HFF-Myc (cell line): ENCODE data around the gene CHSY1.

Source experiments
- DNase-seq: peaks from one replicate; pipeline ENCODE4 v3.0.0-alpha.2; 2011; ENCODE audit warnings: low read depth; ENCODE audit errors: extremely low read depth
- H3K4me3 ChIP-seq: replicated peaks from 2 replicates; pipeline ENCODE4 v1.5.1; 2011; ENCODE audit warnings: low read depth, mild to moderate bottlenecking, control low read depth, low read length
- TF ChIP-seq, protein P1 (sequence below): IDR thresholded peaks from 2 replicates; pipeline ENCODE4 v1.5.1; 2012; ENCODE audit warnings: mild to moderate bottlenecking, low read depth, low read length, control low read depth; ENCODE audit errors: missing control alignments

Gene CHSY1

DNA sequence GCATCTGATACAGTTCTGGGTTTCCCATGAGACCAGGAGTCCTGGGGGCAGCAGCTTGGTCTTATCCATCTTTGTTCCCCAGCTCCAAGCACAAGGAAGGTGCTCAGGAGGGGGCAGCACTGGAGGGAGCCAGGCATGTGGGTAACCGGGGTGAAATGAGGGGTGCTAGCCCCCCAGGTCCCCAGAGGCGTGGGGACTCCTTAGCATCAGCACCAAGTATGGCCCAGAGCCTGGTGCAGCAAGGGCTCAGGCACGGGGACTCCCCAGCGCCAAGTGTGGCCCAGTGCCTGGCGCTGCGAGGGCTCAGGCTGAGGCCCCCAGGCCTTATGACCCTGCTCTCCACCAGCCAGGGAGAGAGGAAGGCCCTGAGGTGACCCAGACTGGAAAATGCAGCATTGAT is 94.1 kb downstream of the CHSY1 start:
- no peak for DNase-seq
- H3K4me3 ChIP-seq: no peak overlapping the region

DNA sequence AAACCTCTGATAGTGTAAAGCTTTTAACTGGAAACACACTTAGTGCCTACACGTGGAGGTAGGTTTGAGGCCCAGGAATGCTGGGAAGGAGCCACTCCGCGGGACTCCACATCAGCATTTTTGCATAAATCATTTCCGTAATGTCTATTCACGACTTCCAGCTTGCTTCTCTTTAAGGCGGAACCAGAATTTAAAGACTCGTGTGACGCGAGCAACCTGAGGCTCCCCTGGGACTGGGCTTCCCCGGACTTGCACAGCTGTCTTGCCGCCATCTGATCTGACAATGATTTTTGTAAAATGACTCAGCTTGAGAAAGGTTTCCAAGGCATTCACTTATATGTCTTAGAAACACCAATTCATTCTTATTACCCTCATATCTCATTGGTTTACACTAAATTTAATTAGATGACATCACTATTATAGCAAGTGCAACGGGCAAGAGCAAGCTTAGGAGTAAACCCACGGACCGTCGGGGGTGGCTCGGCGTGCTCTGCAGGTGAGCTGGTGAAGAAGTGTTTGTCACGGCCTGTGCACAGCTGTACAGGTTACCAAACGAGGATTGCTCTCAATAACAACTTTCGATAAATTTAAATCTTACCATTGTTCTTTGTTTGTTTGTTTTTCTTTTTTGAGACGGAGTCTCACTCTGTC is 95.2 kb downstream of the CHSY1 start:
- H3K4me3 ChIP-seq: no peak overlapping the region
- TF ChIP-seq, protein P1, sequence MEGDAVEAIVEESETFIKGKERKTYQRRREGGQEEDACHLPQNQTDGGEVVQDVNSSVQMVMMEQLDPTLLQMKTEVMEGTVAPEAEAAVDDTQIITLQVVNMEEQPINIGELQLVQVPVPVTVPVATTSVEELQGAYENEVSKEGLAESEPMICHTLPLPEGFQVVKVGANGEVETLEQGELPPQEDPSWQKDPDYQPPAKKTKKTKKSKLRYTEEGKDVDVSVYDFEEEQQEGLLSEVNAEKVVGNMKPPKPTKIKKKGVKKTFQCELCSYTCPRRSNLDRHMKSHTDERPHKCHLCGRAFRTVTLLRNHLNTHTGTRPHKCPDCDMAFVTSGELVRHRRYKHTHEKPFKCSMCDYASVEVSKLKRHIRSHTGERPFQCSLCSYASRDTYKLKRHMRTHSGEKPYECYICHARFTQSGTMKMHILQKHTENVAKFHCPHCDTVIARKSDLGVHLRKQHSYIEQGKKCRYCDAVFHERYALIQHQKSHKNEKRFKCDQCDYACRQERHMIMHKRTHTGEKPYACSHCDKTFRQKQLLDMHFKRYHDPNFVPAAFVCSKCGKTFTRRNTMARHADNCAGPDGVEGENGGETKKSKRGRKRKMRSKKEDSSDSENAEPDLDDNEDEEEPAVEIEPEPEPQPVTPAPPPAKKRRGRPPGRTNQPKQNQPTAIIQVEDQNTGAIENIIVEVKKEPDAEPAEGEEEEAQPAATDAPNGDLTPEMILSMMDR: no peak
- no peak for DNase-seq

More for the DNA sequence above, 94.1 kb downstream of the CHSY1 start:
- TF ChIP-seq, protein P1: no peak

DNA sequence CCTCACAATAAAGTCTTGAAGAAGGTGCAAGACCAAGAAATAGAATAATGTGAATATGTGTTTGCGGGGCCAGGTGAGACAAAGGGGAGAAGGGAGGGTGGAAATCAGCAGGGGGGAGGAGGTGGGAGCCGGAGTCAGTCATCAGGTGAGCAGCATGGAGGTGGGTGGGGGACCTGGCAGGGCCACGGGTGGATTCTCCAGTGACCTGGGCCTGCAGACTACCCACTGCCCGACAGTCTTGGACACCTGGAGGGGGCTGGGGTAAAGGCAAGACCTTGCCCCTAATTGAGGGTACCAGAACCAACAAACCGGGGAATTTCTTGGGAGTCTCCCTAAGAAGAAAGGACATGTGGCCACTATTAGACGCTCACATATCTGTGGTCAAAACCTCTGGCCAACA is 95.8 kb downstream of the CHSY1 start:
- DNase-seq: no peak
- no peak overlapping the region for H3K4me3 ChIP-seq
- TF ChIP-seq, protein P1: no peak

DNA sequence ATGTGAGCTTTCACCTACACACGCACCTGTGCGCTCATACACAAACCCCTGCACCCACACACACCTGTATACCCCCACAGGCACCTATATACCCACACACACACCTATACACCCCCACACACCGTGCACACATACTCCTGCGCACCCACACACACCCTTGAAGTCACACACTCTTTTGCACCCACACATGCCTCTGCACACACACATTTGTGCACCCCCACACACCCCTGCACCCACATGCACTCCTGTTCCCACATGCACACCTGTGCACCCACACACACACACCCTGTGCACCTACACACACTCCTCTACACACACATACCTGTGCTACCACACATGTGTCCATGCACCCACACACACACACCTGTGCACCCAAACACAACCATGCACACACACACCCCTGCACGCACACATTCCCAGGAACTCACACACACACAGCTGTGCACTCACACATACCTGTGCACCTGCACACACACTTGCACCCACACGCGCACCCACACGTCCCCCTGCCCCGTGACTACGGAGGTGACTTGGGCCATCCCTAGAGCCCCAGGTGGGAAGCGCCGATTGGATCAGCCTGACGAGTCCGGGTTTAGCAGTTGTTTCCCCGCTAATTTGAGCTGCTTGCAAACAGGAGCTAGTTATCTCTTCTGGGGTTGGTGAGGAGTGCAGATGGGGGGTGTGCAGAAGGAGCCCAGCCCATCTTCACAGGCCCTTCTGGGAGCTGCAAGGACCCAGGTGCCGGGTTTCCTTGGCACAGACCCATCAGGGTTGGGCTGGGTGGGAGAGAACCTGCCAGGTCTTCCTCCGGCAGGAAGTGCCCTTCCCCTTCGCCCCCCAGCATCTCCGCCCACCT is 97.8 kb downstream of the CHSY1 start:
- DNase-seq: no peak
- H3K4me3 ChIP-seq: no peak overlapping the region
- TF ChIP-seq, protein P1: no peak

DNA sequence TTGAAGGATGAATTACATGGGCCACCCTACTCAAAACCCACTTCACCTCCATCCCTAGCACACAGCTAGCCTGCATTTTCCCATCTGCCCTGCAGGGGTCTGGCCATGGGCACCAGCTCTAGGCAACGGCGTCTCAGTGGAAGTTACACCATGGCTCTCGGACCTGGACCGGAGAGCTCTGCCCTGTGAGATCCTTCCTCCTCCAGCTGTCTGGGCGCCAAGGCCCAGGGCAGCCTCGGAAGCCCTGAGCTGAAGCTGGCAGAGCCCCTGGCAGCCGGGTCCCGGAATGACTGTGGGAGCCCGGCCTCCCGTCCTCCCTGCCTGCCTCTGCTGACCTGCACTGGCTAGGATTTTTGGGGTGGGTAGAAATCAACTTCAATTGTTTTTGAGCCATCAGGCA is 98.9 kb downstream of the CHSY1 start:
- TF ChIP-seq, protein P1: peak; percentile 59
- no peak for DNase-seq
- no peak overlapping the region for H3K4me3 ChIP-seq

DNA sequence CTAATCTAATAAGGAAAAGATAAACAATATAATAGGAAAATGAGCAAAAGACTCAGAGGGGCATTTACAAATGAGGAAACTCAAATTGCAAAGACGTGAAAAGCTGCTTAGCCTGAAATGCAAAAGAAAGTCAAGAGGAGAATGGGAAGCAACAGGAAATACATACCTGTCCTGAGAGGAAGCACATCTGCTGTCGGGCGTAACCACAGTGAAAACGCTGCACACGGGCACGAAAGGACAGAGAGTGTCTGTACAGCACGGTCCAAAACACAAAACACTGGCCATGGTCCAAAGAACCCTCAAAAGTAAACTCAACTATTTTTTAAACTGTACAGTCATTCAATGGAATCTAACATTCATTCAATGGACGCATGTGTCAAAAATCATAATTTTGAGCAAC is 100.6 kb downstream of the CHSY1 start:
- DNase-seq: no peak
- TF ChIP-seq, protein P1: no peak
- no peak overlapping the region for H3K4me3 ChIP-seq
